OCI-LY3 (cell line): Measurements from ENCODE around the gene FAAH2.

ENCODE experiments used
- H2AFZ ChIP-seq: fragments of 200-600, 300-600 bp; shearing (Covaris generic); 2 replicates; pipeline ENCODE4 v1.6.0; 2014; ENCODE audit warnings: antibody characterized with exemption, low read depth, low read length
- H3K27ac ChIP-seq: fragments of 200-600, 300-600 bp; sonication (generic); 2 replicates; pipeline ENCODE4 v1.5.1; 2014; ENCODE audit warnings: mild to moderate bottlenecking, low read length, moderate library complexity, mixed read lengths
- H3K27me3 ChIP-seq: fragments of 200-600, 300-600 bp; sonication (generic); 2 replicates; pipeline ENCODE4 v1.6.1; 2014; ENCODE audit warnings: low read depth, low read length, mixed read lengths
- H3K36me3 ChIP-seq: fragments of 200-600, 300-600 bp; sonication (generic); replicated peaks from 2 replicates; pipeline ENCODE3; 2014; ENCODE audit warnings: low read depth, low read length, mixed read lengths
- H3K4me1 ChIP-seq: fragments of 300-600, 200-600 bp; sonication (generic); 2 replicates; pipeline ENCODE4 v1.6.1; 2014; ENCODE audit warnings: low read length, mixed read lengths
- H3K4me2 ChIP-seq: fragments of 200-600, 300-600 bp; sonication (generic); 2 replicates; pipeline ENCODE4 v1.6.1; 2014; ENCODE audit warnings: low read length, mixed read lengths
- H3K4me3 ChIP-seq: fragments of 300-600, 200-600 bp; sonication (generic); 2 replicates; pipeline ENCODE4 v1.5.1; 2014; ENCODE audit warnings: antibody characterized with exemption, mild to moderate bottlenecking, low read length, moderate library complexity
- H3K79me2 ChIP-seq: fragments of 300-600, 200-600 bp; shearing (Covaris generic); 2 replicates; pipeline ENCODE4 v1.6.1; 2014; ENCODE audit warnings: mild to moderate bottlenecking, low read length, mixed read lengths
- H3K9ac ChIP-seq: fragments of 300-600, 200-600 bp; shearing (Covaris generic); 2 replicates; pipeline ENCODE4 v1.6.0; 2014; ENCODE audit warnings: mild to moderate bottlenecking, low read length, moderate library complexity
- H3K9me3 ChIP-seq: fragments of 200-600, 300-600 bp; shearing (Covaris generic); 2 replicates; pipeline ENCODE4 v1.6.1; 2014; ENCODE audit warnings: low read length, mixed read lengths; ENCODE audit not compliant: insufficient read depth
- H4K20me1 ChIP-seq: fragments of 200-600, 300-600 bp; sonication (generic); 2 replicates; pipeline ENCODE4 v1.6.1; 2016; ENCODE audit warnings: low read length, mixed read lengths; ENCODE audit not compliant: insufficient read depth
- EZH2phosphoT487 ChIP-seq: fragments of 200-600 bp; shearing (Covaris generic); IDR thresholded peaks from 2 replicates; pipeline ENCODE4 v1.6.1; 2018; ENCODE audit warnings: antibody characterized with exemption, mixed run types, low read depth
- TF ChIP-seq, protein P1 (sequence below): fragments of 200-600, 300-600 bp; sonication (generic); IDR thresholded peaks from 2 replicates; pipeline ENCODE4 v1.5.1; 2014; ENCODE audit warnings: antibody characterized with exemption, low read length, low read depth

The FAAH2 gene

DNA sequence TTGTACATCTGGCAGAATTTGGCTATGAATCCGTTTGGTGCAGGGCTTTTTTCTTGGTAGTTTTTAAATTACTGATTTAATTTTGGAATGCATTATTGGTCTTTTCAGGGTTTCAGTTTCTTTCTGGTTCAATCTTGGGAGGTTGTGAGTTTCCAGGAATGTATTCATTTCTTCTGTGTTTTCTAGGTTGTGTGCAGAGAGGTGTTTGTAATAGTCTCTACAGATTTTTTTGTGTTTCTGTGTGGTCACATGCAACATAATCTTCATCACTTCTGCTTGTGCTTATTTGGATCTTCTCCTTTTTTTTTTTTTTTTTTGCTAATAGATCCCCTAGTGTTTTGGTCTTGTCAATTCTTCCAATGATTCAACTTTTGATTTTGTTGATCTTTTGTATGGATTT is 77.6 kb downstream of the FAAH2 start:
- TF ChIP-seq, protein P1, sequence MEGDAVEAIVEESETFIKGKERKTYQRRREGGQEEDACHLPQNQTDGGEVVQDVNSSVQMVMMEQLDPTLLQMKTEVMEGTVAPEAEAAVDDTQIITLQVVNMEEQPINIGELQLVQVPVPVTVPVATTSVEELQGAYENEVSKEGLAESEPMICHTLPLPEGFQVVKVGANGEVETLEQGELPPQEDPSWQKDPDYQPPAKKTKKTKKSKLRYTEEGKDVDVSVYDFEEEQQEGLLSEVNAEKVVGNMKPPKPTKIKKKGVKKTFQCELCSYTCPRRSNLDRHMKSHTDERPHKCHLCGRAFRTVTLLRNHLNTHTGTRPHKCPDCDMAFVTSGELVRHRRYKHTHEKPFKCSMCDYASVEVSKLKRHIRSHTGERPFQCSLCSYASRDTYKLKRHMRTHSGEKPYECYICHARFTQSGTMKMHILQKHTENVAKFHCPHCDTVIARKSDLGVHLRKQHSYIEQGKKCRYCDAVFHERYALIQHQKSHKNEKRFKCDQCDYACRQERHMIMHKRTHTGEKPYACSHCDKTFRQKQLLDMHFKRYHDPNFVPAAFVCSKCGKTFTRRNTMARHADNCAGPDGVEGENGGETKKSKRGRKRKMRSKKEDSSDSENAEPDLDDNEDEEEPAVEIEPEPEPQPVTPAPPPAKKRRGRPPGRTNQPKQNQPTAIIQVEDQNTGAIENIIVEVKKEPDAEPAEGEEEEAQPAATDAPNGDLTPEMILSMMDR: no peak
- TF ChIP-seq EZH2phosphoT487: no peak
- no peak overlapping the region for H3K9ac ChIP-seq
- no peaks in the 10 kb centered on the region for H3K36me3 ChIP-seq

DNA sequence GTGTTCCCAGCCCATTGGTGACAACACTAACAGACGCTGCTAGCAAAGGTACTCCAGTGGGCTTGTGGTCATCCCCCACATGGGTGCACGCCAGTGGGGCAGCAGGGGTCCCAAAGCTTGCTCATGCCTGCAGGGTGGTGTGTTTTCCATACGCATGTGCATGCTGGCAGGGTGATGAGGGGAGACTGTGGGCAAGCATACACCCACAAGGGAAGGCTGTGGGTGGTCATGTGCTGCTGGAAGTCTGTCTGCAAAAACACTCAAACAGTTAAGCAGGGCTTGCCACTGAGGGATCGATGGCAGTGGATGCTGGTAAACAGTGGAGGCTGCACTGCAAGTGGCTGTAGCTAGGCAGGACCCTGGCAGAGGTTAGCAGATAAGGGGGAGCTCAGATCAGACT is 79.9 kb downstream of the FAAH2 start:
- H2AFZ ChIP-seq: no peak overlapping the region
- no peak overlapping the region for H3K9ac ChIP-seq

More for the DNA sequence above, 77.6 kb downstream of the FAAH2 start:
- H4K20me1 ChIP-seq: no peaks in the 10 kb centered on the region
- no peak overlapping the region for H3K27ac ChIP-seq
- H2AFZ ChIP-seq: no peak overlapping the region
- no peaks in the 10 kb centered on the region for H3K9me3 ChIP-seq
- H3K27me3 ChIP-seq: no peaks in the 10 kb centered on the region
- H3K4me2 ChIP-seq: no peak overlapping the region
- H3K79me2 ChIP-seq: no peaks in the 10 kb centered on the region
- no peak overlapping the region for H3K4me3 ChIP-seq
- no peaks in the 10 kb centered on the region for H3K4me1 ChIP-seq

GRCh38 chrX:57367649-57368048 is 81.1 kb downstream of the FAAH2 start:
- Histone ChIP-seq H3K27ac (no peak overlapping the region), H3K79me2 (no peaks in the 10 kb centered on the region), H3K4me1 (no peaks in the 10 kb centered on the region), H3K36me3 (no peaks in the 10 kb centered on the region), H2AFZ (no peak overlapping the region), H3K9me3 (no peaks in the 10 kb centered on the region), H3K4me3 (no peak overlapping the region), H3K4me2 (no peak overlapping the region), H3K9ac (no peak overlapping the region), H4K20me1 (no peaks in the 10 kb centered on the region), H3K27me3 (no peaks in the 10 kb centered on the region)
- TF ChIP-seq EZH2phosphoT487: no peak
- TF ChIP-seq, protein P1: no peak

More for the DNA sequence above, 79.9 kb downstream of the FAAH2 start:
- Histone ChIP-seq H3K36me3 (no peaks in the 10 kb centered on the region), H3K9me3 (no peaks in the 10 kb centered on the region), H3K79me2 (no peaks in the 10 kb centered on the region), H4K20me1 (no peaks in the 10 kb centered on the region), H3K27ac (no peak overlapping the region), H3K27me3 (no peaks in the 10 kb centered on the region), H3K4me2 (no peak overlapping the region), H3K4me3 (no peak overlapping the region), H3K4me1 (no peaks in the 10 kb centered on the region)
- TF ChIP-seq EZH2phosphoT487: no peak
- TF ChIP-seq, protein P1: no peak

DNA sequence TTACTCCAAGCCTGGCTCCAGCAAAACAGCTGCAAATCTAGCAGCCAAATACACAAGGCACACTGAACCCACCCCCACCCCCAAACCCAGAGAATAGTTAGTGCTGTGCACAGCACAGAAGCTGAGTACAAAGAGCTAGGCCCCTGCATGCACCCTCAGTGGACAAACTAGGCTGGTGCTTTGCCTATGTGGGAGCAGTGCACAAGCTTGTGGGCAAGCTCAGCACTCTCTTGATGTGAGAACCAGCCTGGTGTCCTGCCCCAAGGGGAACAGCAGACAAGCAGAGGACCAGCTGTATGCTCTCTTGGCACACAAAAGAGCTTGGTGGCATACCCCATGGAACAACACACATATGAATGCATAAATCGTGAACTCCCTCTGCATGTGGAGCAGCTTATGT is 81.7 kb downstream of the FAAH2 start:
- TF ChIP-seq, protein P1: no peak
- H2AFZ ChIP-seq: no peak overlapping the region
- no peaks in the 10 kb centered on the region for H3K9me3 ChIP-seq
- H3K9ac ChIP-seq: no peak overlapping the region
- no peaks in the 10 kb centered on the region for H3K36me3 ChIP-seq
- H3K4me1 ChIP-seq: no peaks in the 10 kb centered on the region
- no peaks in the 10 kb centered on the region for H4K20me1 ChIP-seq
- no peak overlapping the region for H3K4me2 ChIP-seq
- H3K79me2 ChIP-seq: no peaks in the 10 kb centered on the region
- H3K27ac ChIP-seq: no peak overlapping the region
- no peak overlapping the region for H3K4me3 ChIP-seq
- H3K27me3 ChIP-seq: no peaks in the 10 kb centered on the region
